HFFc6 (cell line): ENCODE data around the gene XAB2. TPM values are rescaled to one million over a fixed set of nuclear protein-coding genes. Genes with fewer than 3 reads are reported as not detected.

ENCODE experiments used
- DNase-seq: peaks from one replicate; pipeline ENCODE4 v3.0.0-alpha.2; 2018
- H3K27ac Mint-ChIP-seq: 2 replicates; pipeline ENCODE4 v1.8.0; 2020; ENCODE audit warnings: mild to moderate bottlenecking, mixed read lengths
- H3K27me3 Mint-ChIP-seq: 2 replicates; pipeline ENCODE4 v1.8.0; 2021; ENCODE audit warnings: mild to moderate bottlenecking, moderate library complexity, mixed read lengths; ENCODE audit not compliant: insufficient read depth
- H3K36me3 Mint-ChIP-seq: 2 replicates; pipeline ENCODE4 v1.8.0; 2021; ENCODE audit warnings: low read depth, mixed read lengths
- H3K4me1 Mint-ChIP-seq: 2 replicates; pipeline ENCODE4 v1.8.0; 2020; ENCODE audit warnings: low read depth, mixed read lengths
- H3K4me3 Mint-ChIP-seq: 2 replicates; pipeline ENCODE4 v1.8.0; 2020; ENCODE audit warnings: mild to moderate bottlenecking, moderate library complexity, mixed read lengths
- H3K9me3 Mint-ChIP-seq: 2 replicates; pipeline ENCODE4 v1.8.0; 2020; ENCODE audit warnings: mild to moderate bottlenecking, mixed read lengths
- total RNA-seq, 6 experiments: library from RNA; stranded (reverse); fragmentation: NEBNext Ultra II Directional; extraction: Animal tissue kit (Norgen Biotek cat#: 25700); gene quantifications; 2 replicates in 1 of 6; 3 replicates in 5 of 6; pipeline ENCODE4 v1.2.3, GENCODE V29; 2021
- TF ChIP-seq, protein P1 (sequence below): fragments of 200-600 bp; sonication (generic); IDR thresholded peaks from 2 replicates; pipeline ENCODE4 v1.5.0; 2021; ENCODE audit warnings: antibody characterized with exemption, mild to moderate bottlenecking

The XAB2 gene
- total RNA-seq, 6 experiments from 2014 or later = 35.1 to 39.8 (median 36.3) TPM

- H3K4me1 Mint-ChIP-seq = no peaks in the 10 kb centered on the region
- no peak overlapping the region for H3K4me3 Mint-ChIP-seq
- no peak for DNase-seq
- H3K27me3 Mint-ChIP-seq = peaks cover 12% of the 10 kb centered on the region
- no peak overlapping the region for H3K27ac Mint-ChIP-seq
- TF ChIP-seq, protein P1, sequence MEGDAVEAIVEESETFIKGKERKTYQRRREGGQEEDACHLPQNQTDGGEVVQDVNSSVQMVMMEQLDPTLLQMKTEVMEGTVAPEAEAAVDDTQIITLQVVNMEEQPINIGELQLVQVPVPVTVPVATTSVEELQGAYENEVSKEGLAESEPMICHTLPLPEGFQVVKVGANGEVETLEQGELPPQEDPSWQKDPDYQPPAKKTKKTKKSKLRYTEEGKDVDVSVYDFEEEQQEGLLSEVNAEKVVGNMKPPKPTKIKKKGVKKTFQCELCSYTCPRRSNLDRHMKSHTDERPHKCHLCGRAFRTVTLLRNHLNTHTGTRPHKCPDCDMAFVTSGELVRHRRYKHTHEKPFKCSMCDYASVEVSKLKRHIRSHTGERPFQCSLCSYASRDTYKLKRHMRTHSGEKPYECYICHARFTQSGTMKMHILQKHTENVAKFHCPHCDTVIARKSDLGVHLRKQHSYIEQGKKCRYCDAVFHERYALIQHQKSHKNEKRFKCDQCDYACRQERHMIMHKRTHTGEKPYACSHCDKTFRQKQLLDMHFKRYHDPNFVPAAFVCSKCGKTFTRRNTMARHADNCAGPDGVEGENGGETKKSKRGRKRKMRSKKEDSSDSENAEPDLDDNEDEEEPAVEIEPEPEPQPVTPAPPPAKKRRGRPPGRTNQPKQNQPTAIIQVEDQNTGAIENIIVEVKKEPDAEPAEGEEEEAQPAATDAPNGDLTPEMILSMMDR = no peak
- H3K9me3 Mint-ChIP-seq = peaks cover 4% of the 10 kb centered on the region; the same call in 1 of the 2 replicates
- no peaks in the 10 kb centered on the region for H3K36me3 Mint-ChIP-seq
Observed at GRCh38 chr19:7603919-7604318, 25.4 kb downstream of the XAB2 start.

DNA sequence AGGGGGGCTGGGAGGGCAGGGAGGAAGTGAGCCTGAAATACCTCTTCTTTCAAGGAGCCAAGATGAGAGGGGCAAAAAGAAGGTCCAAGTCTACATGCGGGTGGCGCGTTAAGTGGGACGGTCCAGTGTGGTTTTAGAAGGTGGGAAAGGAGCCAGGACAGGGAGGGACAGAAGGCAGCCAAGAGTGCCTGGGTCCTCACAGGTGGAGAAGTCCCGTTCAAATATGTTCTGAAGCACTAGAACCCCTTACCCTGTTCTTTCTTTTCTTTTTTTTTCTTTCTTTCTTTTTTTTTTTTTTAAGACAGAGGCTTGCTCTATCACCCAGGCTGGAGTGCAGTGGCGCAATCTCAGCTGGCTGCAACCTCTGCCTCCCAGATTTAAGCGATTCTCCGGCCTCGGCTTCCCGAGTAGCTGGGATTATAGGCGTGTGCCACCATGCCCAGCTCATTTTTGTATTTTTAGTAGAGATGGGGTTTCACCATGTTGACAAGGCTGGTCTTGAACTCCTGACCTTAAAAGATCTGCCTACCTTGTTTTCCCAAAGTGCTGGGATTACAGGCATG, 26.3 kb downstream of the XAB2 start:
- peaks cover 4% of the 10 kb centered on the region; the same call in 1 of the 2 replicates for H3K9me3 Mint-ChIP-seq
- H3K27me3 Mint-ChIP-seq = peaks cover 10% of the 10 kb centered on the region
- TF ChIP-seq, protein P1 = no peak
- no peak overlapping the region for H3K4me3 Mint-ChIP-seq
- H3K27ac Mint-ChIP-seq = no peak overlapping the region
- no peaks in the 10 kb centered on the region for H3K36me3 Mint-ChIP-seq
- H3K4me1 Mint-ChIP-seq = no peaks in the 10 kb centered on the region
- DNase-seq = no peak

DNA sequence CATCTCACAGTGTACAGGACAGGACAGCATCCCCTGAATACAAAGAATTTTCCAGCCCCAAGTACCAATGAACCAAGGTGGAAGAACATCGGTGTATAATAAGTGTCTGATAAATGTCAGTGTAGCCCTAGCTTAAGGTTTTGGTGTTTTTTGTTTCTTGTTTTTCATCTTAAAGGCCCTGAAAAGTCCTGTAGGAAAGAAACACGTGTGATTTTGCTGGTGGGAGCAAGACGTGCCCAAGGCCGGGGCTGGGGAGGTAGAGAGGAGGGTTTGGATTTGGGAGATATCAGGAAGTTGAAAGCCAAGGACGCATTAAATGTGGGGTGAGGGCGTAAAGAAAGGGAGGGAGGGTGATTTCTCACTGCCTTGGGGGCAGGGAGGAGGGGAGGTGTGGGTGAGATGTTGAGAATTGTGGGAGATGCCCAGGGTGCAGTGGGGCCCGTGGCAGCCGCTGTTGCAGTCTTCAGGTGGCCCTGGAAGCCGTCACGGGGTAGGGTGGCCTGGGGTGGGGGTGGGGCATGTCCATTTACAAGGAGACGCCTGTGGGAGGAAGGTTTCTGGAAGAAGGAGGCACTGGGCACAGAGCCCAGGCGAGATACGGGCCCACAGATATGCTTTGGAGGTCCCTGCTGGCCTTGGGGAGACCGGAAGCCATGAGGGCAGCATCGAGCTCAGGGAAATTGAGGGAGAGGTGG, 27.0 kb downstream of the XAB2 start:
- Mint-ChIP-seq H3K27ac (no peak overlapping the region), H3K27me3 (peaks cover 13% of the 10 kb centered on the region), H3K36me3 (no peaks in the 10 kb centered on the region), H3K4me1 (no peaks in the 10 kb centered on the region), H3K4me3 (no peak overlapping the region), H3K9me3 (peaks cover 4% of the 10 kb centered on the region; the same call in 1 of the 2 replicates)
- no peak for DNase-seq
- TF ChIP-seq, protein P1 = no peak

DNA sequence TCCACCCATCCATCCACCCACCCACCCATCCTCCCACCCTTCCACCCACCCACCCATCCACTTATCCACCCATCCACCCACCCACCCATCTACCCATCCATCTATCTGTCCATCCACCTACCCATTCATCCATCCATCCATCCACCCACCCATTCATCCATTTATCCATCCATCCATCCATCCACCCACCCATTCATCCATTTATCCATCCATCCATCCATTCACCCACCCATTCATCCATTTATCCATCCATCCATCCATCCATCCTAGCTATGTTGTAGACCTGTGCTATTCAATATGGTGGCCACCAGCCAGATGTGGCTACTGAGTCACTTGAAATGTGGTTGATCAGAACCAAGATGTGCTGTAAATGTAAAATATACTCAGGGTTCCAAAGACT, 28.6 kb downstream of the XAB2 start:
- H3K4me3 Mint-ChIP-seq = no peak overlapping the region
- peaks cover 19% of the 10 kb centered on the region for H3K27me3 Mint-ChIP-seq
- peaks cover 3% of the 10 kb centered on the region; the same call in 1 of the 2 replicates for H3K9me3 Mint-ChIP-seq
- DNase-seq = no peak
- no peaks in the 10 kb centered on the region for H3K36me3 Mint-ChIP-seq
- TF ChIP-seq, protein P1 = no peak
- H3K27ac Mint-ChIP-seq = no peak overlapping the region
- no peaks in the 10 kb centered on the region for H3K4me1 Mint-ChIP-seq

- Mint-ChIP-seq H3K36me3 (no peaks in the 10 kb centered on the region), H3K4me3 (no peak overlapping the region), H3K27me3 (peaks cover 28% of the 10 kb centered on the region), H3K4me1 (no peaks in the 10 kb centered on the region), H3K9me3 (no peaks in the 10 kb centered on the region), H3K27ac (no peak overlapping the region)
- TF ChIP-seq, protein P1 = no peak
- DNase-seq = no peak
Observed at GRCh38 chr19:7598180-7598579, 31.2 kb downstream of the XAB2 start.
